Measurements from ENCODE around the gene BIN2.

BIN2 gene

DNA sequence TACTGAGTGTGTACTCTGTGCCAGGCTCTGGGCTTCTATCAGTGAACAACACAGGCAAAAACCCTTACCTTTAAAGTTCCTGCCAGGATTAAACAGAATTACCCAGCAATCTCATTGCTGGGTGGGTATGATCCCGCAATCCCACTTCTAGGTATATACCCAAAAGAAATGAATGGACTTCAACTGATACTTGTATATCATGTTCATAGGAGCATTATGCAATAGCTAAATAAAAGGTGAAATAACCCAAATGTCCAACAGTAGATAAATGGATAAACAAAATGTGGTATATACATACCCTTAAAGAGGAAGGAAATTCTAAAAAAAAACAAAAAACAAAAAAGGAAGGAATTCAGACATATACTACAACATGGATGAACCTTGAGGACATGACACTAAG is 70.7 kb downstream of the BIN2 start:
- no peak for DNase-seq

DNA sequence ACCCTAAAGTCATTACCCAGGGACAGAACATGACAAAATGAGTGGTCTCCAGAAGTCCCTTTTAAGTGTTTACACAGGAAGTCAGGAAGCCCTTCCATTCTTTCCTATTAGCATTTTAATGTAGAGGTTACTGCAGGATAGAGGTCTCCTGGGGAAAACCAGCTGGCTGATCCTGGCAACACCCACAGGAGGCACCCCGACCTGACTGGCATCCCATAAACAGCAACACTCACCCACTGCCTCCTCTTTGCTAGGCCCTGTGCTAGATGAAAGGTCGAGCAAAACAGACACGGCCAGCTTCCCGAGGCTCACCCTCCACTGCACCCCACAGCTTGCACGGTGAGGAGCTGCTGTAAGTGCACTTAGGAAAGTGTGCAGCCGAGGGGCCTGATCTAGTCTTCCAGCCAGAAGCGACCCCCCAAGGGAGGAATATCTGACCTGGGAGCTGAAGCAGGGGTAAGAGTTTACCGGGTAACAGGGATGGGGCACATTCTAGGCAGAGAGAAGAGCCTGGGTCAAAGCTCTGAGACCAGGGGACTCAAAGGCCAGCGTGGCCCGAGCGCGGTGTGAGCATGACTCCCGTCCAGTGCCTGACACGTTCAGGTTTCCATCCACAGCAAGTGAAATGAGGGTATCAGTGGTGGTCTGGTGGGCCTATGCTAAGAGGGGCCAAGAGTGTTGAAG is 76.3 kb downstream of the BIN2 start:
- DNase-seq = no peak

DNA sequence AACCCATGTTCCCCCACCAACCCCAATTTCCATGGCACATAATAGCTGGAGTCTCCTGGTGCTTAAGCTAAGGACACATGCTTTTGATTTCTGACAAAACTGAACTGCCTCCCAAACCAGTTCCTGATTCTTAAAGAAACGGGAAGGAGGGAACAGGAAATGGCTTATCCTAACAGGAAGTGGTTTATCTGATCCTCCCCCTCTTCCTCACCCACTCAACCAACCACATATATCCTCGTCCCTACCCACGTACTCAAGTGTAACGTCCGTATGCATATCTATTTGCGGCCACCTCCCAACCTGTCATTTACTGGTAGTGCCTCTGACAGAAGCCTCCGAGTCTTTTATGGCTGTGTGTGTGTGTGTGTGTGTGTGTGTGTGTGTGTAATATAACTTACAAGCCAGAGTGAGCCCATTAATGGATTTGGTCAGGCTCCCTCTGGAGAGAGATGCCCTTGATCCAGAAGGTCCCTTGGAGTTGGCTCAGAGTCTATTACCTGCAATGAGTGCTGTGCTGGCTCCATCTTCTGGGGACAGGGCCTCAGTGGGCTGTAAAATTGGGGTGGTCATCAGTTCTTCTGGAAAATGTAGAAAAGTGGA is 77.6 kb downstream of the BIN2 start:
- no peak for DNase-seq

DNA sequence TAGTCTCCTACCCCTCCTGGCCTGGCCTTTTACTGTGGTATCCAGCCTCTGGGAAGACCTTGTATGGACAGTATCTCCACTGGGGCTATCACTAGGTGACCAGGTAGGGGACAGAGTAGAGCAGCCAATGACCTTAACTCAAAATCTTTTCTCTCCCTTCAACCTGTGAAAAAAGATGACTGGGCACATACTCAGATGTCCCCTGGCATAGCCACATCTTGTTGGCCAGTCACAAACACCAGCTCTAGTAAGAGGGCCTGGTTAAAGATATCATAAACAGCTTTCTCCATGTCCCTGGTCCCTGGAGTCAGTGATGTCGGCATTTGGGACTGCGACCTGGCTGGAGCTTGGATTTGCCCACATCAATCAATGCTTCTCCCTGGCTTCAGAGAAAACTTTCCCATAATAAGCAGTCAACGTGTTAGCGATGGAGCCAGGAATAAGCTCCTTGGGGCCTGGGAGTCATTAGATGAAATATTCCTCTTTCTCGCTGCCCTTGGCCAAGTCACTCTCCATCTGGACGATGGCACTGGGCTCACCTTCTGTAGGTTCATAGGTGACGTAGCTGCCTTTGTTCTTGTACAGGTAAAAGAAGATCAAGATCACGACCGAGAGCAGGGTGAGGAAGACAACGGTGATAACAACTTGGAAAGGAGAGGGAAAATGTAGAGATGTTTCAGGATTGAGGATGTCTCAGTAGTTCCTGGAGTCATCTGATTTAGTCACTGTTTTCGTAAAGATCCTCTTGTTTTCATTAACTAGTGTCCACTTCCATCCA is 78.3 kb downstream of the BIN2 start:
- no peak for DNase-seq

DNA sequence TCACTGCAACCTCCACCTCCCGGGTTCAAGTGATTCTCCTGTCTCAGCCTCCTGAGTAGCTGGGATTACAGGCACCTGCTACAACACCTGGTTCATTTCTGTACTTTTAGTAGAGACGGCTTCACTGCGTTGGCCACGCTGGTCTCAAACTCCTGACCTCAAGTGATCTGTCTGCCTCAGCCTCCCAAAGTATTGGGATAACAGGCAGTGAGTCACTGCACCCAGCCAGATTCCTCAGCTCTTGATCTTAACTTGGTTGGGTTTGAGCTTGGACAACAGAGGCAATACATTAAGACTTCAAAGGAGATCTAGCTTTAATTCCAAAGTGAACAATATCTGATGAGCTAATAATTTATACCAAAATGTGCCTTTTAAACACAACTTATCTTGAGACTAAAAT is 79.7 kb downstream of the BIN2 start:
- no peak for DNase-seq

DNA sequence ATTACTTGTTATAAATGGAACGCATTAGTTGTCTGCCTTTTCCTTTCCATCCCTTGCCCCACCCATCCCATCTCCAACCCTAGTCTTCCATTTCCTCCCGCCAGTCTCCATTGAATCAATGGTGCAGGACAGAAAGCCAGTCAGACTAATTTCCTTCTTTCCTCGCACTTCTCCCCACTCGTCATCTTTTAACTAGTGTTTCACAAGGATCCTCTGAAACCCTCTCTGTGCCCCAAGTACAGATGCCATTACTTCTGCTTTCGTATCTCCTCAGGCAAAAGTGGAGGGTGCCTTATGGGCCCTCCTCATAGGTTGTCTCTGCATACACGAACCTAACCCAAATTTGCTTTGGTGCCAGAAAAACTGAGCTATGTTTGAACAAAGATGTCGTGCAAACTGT is 81.1 kb downstream of the BIN2 start:
- no peak for DNase-seq

DNA sequence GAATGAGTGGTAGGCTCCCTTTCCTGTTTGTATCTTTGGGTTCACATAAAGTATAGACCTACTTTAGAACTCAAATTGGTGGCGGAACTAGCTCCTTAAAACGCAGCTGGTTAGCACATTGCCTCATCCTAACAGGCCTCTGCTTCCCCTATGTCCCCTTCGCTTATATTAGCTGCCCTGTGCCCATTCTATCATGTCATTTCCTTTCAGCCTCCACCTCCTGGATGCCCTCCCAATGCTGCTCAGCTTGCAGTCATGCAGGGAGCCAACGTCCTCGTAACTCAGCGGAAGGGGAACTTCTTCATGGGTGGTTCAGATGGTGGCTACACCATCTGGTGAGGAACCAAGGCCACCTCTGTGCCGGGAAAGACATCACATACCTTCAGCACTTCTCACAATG is 81.9 kb downstream of the BIN2 start:
- no peak for DNase-seq

DNA sequence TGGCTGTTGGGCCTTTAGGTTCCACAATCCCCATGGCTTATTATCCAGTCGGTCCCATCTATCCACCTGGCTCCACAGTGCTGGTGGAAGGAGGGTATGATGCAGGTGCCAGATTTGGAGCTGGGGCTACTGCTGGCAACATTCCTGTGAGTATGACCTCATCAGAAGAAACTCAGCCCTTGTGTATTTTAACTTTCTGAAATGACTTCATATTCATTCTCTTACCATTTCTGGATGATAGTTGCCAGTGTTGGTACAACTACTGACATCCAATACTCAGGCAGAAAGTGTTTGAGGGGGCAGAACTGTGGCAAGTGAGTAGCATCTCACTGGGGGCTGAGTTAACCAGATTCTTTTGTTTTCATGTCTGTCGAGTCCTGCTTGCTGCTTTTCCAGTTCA is 83.0 kb downstream of the BIN2 start:
- DNase-seq = no peak

DNA sequence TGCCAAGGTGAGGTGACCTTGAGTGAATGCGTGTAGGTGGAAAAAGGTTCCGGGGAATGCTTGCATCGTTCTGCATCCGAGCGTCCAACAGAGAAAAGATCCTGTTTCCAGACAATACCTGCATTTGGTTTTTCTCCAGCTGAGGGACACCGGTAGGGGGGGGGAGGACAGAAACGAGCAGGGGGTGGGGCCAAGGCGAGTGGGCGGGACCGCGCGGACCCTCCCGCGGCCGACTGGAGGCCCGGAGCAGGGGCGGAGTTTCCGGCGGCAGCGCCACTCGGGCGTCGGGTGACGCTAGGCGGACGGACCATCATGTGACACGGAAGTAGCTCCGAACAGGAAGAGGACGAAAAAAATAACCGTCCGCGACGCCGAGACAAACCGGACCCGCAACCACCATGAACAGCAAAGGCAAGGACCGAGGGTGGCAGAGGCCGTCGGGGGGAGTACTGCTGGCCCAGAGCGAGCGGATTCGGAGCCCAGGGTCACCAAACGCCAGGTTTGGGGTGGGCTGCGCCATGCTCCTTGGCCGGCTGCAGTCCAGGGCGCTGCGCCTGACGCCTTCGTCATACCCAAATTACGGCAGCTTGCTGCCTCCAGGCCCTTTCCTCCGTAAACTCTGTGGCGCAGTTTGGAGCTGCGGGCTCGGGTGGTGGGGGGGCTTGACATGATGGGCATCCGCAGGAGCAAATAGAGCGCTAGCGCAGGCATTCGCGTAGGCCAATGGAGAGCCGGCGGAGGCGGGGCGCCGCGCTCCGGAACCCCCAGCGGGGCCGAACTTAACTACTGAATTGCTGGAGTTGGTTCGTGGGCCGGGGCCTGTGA is 85.3 kb downstream of the BIN2 start, which contains the start of gene DAZAP2:
Gene DAZAP2, plus strand, starts transcription at position 317 of the 825 bp plus-strand sequence. Its CDS starts 82 bp downstream, at position 399.
- peak; percentile 90 for DNase-seq

DNA sequence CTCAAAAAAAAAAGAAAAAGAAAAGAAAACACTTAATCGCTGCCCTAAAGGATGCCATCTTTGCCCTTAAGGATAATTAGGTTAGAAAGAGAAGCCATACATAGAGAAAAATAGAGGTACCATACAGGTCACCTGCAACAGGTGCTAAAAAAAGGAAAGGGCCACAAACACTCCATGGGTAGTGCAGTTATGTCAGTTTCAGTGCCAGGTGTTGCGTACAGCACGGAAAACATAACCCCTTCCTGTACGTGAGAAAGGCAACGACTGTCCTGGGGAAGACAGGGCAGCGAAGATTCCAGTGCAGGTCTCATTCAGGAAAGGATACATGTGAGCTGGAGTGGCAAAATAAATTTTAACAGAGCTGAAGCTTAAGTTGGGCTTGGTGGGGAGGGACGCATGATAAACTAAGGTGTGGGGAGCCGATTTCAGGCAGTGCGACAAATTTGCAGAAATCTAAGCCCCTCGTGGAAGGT is 85.9 kb downstream of the BIN2 start:
- peak; percentile 31 for DNase-seq

DNA sequence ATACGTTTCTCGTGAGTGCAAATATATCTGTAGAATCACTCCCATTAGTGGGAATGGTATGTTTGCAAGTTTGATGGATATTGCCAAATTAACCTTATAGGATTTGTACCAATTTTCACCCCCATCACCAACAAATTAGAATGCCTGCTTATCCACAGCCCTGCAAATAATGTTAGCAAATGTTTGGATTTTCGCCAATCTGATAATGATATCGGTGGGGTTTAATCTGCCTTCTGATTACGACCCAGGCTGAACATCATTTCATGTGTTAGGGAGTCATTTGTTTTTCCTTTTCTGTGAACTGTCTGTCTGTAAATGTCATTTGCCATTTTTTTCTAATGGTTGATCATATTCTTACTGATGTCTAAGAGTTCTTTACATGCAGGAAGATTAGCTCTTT is 89.4 kb downstream of the BIN2 start:
- no peak for DNase-seq

DNA sequence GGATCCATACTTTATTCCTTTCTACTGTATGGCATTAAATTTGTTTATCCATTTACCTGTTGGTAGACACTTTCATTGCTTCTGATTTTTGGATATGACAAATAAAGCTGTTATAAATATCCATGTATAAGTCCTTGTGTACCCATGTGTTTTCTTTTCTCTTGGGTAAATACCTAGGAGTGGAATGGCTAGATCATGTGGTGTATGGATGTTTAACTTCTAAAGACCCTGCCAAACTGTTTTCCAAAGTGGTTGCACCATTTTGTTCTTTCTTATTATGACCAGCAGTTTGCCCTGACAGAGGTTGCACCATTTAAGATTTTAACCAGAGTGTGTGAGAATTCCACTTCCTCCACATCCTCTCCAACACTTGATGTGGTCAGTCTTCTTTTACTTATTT is 91.3 kb downstream of the BIN2 start:
- DNase-seq = no peak

Data from effector CD8-positive, alpha-beta T cell (primary cell).